GM18907 (cell line): Measurements from ENCODE around the gene ERC2.

ENCODE experiments used
- ATAC-seq: cut with Tn5 transposase; IDR thresholded peaks from one replicate; pipeline ENCODE4 v1.9.1; 2021; ENCODE audit warnings: mild to moderate bottlenecking, moderate library complexity; ENCODE audit not compliant: unreplicated experiment

The ERC2 gene

GRCh38 chr3:55813268-55814097 lies 654.8 kb downstream of the ERC2 start:
- ATAC-seq = no peak

- ATAC-seq = no peak
Measured at GRCh38 chr3:55812394-55813013, 655.8 kb downstream of the ERC2 start.

GRCh38 chr3:55807210-55807609 lies 661.1 kb downstream of the ERC2 start:
- ATAC-seq = no peak

DNA sequence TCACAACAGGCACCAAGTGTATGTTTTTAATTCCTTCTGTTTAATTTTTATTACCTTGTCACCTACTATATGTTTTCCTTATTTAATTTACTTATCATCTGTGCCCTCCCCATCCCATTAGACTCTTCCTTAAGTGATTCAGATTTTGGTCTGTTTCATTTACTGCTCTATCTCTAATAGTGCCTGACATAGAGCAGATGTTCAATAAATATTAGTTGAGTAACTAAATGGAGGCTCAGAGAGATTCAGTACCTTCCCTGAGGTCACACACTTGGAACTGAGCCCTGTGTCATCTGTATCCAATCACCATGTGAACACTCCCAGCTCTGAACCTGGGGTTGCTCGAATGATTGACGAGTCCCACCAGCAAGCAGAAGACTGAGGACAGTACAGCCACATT lies 663.1 kb downstream of the ERC2 start:
- no peak for ATAC-seq

GRCh38 chr3:55804170-55805095 lies 663.8 kb downstream of the ERC2 start:
- no peak for ATAC-seq

GRCh38 chr3:55802816-55803215 lies 665.5 kb downstream of the ERC2 start:
- ATAC-seq = no peak

GRCh38 chr3:55801676-55802075 lies 666.6 kb downstream of the ERC2 start:
- no peak for ATAC-seq

- ATAC-seq = no peak
Measured at GRCh38 chr3:55801068-55801467, 667.2 kb downstream of the ERC2 start.

GRCh38 chr3:55797775-55798174 lies 670.5 kb downstream of the ERC2 start:
- no peak for ATAC-seq

DNA sequence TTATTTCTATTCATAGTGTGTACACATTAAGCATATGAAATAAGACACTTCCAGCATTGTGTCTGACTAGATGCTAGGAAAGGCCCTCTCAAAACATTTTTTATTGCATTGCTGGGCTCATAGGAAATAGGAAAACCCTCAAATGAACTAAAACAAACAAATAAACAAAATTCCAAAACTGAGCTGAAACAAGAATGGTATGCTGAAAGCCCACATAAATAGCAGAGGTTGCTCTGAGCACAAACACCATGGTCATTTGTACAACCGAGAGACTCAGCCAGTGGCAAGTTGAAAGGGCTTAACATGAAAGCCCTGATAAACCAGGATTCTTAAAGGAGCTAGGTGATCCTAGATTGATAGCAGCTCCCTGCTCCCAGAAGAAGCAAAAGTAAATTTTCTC lies 671.2 kb downstream of the ERC2 start:
- ATAC-seq = no peak

DNA sequence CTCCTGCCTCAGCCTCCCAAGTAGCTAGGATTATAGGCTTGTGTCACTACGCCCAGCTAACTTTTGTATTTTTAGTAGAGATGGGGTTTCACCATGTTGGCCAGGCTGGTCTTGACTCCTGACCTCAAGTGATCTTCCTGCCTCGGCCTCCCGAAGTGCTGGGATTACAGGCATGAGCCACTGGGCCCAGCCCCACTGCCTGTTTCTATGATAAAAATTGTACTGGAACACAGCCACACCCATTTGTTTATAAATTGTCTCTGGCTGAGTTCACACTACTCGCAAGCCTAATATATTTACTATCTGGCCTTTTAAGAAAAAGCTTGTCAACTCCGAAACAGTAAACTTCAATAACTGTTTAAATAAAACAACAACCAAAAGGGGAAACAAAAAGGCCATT lies 671.7 kb downstream of the ERC2 start:
- no peak for ATAC-seq

GRCh38 chr3:55795746-55796145 lies 672.5 kb downstream of the ERC2 start:
- ATAC-seq = no peak

- no peak for ATAC-seq
Measured at GRCh38 chr3:55795296-55795695, 673.0 kb downstream of the ERC2 start.

GRCh38 chr3:55792742-55793141 lies 675.5 kb downstream of the ERC2 start:
- no peak for ATAC-seq

DNA sequence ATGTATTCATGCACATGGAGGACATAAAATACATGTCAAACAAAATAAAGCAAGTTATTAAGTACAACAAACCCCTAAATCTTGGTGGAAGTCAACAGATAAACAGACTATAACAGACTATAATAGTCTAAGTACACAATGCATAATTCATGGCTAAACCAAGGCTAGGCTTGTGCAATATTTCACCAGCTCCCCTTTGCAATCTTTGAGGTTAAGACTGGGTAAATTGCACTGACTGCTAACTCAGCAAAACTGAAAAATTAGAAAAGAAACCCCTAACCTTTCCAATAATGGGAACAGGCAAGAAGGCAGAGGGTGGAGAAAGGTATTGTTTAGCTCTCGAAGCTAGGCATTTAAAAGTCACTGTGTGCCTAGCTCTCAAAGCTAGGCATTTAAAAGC lies 676.3 kb downstream of the ERC2 start:
- ATAC-seq = no peak

DNA sequence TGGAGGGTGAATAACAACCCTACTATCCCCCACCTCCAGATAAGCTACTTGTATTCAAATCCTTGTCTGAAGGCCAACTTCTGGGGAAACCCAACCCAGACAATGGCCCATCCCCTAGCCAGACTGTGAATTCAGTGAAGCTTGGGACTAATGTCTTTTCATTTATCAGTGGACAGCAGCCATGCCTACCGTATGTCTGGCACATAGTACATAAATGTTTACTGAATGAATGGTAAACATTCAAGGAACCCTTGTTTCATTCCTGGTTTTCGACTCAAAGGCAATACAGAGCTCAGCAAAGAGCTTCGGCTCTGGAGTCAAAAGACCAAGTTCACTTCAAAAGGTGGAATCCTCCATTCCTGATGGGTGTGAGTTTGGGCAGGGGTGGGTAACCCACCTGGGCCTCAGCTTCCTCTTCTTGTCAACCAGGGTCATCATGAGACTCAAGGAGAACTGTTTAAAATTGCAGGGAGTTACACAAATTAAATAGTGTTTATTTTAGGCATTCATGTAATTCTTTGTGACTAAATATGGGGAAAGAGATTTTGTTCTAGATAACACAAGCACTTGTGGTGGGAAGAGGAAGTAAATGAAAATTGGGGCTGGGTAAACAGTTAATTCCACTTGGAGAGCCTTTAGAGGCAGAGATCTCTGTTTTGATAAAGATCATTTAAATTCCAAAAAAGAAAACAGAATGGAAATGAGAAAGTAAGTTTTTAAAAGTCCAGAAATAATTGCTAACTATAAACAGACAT lies 677.5 kb downstream of the ERC2 start:
- no peak for ATAC-seq

- ATAC-seq = no peak
Measured at GRCh38 chr3:55789516-55789915, 678.8 kb downstream of the ERC2 start.

GRCh38 chr3:55782807-55783206 lies 685.5 kb downstream of the ERC2 start:
- ATAC-seq = no peak

GRCh38 chr3:55782351-55782750 lies 685.9 kb downstream of the ERC2 start:
- ATAC-seq = no peak

DNA sequence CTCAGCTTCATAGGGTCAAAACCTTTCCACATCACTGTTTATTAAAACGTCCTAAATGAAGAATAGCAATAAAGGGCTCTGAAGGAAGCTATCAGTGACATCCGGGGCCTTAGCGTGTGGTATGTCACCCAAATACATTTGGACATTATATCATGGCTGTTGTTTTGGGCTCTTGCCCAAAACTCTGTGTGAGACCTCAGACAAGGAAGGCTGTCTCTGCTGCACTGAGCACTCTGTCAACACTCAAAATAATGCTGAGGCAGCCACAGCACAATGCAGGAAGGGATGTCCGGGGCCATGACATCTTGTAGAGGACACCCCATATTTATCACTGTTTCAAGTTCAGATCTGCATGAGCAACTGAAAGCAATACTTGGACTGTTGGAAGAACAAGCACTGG lies 687.4 kb downstream of the ERC2 start:
- ATAC-seq = no peak

GRCh38 chr3:55779543-55779942 lies 688.7 kb downstream of the ERC2 start:
- no peak for ATAC-seq
